GM18526 (cell line): Measurements from ENCODE around the gene GRIK4.

Experiments
- POLR2A ChIP-seq: IDR thresholded peaks from 3 replicates; pipeline ENCODE4 v1.6.1; 2011; ENCODE audit not compliant: insufficient read length; ENCODE audit errors: extremely low read depth

Gene GRIK4

DNA sequence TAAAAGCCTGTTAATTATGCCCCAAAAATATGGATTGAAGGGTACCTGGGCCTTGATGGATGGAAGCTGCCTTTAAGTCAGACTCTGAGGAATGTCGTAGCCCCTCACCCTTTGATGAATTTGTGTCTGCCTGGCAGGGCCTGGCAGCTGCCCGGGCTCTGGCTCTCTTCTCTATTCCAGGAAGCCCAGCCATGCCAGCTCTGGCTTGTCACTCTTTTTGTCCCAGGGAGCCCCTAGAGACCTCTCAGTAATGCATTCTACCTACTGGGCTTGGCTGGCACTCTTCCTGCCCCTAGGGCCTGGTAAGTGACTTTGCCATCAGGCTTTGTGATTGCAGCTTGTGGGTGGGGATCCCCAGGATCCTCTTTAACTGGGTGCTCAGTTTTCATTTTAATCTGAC is 103.8 kb downstream of the GRIK4 start:
- no peak for TF ChIP-seq POLR2A

DNA sequence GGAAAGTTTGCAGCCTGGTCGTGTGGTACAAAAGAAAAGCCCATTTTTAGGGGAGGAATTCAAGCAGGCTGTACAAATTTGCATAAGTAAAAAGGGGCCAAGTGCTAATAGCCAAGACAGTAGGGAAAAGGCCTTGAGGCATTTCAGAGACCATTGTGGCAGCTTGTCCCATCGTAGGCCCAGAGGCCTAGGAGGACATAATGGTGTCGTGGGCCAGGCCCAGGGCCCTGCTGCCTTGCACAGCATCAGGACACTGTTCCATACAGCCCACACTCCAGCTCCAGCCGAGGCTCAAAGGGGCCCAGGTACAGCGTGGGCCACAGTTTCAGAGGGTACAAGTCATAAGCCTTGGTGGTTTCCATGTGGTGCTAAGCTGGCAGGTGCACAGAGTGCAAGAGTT is 106.9 kb downstream of the GRIK4 start:
- TF ChIP-seq POLR2A: no peak

DNA sequence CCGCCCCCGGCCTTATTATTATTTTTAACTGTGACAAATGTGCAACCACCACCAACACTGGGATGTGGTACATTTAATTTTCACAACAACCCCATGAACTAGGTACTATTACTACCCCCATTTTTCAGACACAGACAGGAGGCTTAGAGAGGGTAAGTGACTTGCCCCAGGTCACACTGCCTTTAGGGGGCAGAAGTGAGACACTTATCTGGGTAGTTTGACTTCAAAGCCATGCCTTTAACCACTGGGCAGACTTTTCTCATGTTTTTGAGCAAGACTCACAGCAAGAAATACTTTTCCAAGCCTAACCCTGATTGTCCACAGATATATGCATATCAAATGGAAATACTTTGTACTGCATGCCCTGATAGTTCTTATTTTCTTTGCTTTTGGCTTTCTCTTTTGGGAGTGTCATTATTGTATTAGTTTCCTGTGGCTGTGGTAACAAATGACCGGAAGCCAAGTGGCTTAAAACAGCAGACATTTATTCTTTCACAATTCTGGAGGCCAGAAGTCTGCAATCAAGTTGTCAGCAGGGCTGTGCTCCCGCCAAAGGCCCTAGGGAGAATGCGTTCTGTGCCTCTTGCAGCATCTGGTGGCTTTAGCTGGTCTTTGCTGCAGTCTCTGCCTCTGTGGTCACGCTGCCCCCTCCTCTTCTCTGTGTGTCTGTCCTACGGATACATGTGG is 110.8 kb downstream of the GRIK4 start:
- no peak for TF ChIP-seq POLR2A

DNA sequence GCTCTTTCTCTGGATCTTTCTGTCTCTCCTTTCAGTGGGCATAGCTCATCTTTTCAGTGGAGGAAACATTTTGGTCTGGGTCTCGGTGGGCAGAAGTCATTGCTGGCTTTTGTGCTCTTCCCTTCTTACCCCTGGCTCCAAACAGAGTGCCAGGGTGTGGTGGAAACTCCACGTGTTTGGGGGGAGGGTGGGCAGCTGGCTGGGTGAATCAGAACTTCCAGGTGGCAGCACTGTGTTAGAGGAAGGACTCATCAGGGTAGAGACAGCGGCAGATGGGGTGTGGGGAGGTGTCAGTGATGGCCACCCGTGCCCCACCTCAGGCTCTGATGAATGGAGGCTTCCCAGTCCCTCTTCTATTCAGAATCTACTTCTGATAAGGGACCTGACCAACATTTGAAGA is 114.0 kb downstream of the GRIK4 start:
- no peak for TF ChIP-seq POLR2A

DNA sequence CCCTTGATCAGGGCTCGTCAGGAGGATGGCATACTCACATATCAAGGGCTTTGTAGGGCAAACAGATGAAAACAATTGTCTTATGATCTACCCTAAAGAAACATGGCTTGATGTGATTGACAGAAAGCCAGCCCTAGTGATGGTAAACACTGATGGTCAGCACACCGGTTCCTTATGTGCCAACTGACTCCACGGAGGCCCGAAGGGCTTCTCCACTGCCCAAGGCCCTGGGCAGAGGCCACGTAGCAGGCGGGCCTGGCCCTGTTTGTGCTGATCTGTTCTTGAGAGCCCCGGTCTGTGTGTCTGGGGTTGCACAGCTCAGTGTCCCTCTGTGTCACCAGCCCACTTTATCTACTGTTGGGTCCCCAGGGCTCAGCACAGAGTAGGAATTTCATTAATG is 115.2 kb downstream of the GRIK4 start:
- TF ChIP-seq POLR2A: no peak

DNA sequence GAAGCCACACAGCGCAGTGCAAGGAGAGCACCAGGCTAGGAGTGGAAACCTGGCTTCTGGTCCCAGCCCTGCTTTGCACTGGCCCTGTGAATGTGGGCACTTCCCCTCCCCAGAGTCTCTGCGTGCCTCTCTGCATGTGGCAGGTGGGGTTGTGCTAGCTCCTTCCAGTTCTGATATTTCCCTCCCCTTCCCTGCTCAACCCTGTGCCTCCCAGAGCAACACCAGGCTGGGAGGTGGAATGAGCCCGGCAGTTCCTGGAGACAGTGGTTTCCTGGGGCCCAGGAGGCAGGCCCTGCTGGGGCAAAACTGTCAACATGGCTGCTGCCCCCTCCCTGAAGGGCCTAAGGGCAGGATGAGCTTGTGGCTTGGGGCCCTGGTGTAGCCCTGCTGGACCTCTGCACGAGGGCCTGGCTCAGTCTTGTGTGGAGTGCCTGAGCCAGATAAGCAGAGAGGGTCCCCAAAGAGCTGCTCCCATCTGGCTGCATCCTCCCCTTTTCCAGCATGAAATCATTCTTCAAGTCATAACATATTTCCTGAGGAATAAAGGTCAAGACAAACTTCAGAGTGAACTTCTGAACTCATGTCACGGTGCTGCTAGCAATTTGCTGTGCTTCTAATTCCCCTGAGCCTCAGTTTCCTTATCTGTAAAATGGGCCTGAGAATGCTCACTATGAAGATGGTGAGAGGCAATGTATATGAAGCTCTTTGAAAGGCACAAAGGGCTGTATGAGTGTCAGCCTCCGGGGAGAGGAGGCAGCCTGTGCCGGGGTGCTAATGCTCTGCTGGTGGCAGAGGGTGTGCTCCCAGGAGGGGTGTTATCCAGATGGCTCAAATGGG is 116.0 kb downstream of the GRIK4 start:
- TF ChIP-seq POLR2A: no peak

DNA sequence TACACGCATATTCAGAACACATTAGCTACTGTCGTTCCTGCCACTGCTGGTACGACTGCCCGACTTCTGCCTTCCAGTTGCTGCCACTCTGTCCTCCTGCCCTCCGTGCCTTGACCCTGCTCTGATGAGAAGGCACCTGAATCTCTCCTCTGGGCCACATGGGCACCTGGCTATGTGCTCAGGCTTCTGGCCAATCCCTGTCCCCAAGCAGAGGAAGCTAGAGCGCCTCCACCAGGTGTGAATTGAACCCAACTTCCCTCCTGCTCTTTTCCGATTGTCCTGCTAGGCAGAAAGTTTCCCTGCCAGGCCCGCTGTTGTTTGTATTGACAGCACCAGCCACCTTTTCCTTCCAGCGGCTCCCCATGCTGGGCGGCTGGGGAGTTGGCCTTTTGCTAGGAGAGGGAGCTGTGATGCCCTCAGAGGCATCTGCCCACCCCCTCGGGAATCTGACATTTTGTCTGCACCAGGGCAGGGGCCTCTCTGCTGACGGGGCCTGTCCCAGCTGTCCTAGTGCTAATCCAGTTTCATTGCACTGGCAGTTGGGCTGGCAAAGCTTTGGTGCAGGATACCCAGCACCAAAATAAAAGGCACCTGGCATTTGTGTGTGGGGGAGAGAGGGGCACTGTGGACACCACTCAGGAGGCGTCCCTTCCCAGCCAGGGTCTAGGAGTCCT is 118.0 kb downstream of the GRIK4 start:
- TF ChIP-seq POLR2A: no peak

DNA sequence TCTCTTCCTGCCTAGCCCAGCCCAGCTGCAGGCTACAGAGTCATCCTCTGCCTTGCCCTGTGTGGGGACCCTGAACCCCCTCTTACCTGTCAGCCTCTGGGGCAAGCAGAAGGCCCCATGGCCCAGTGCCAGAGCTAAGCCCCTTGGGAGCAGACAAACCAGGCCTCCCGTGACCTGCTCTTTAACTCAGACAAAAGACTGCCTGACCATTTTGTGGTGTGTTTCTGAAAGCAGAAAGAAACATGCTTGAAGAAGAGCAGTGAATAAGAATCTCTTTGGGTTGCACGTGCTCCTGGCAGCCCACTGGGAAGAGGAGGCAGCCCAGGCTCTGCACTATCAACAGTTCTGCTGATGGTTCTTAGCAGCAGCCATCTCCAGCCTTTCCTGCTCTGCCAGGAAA is 118.6 kb downstream of the GRIK4 start:
- TF ChIP-seq POLR2A: no peak

DNA sequence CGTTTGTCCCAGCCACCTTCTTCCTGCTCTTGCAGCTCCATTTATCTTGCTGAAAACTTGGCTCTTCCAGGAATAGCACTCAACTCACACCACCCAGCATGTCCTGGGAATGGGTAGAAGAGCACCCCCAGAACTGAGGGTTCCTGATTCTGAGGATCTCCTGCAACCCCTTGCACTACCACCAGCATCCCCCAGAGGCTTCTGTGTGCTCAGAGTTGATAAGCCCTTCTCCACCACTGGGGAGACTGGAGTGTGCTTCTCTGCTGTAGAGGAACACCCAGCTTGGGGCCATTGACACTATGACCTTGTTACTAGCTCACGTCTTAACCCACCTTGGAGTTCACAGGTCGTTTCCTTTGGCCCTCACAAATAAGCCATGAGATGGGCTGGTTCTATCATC is 121.0 kb downstream of the GRIK4 start:
- TF ChIP-seq POLR2A: no peak

DNA sequence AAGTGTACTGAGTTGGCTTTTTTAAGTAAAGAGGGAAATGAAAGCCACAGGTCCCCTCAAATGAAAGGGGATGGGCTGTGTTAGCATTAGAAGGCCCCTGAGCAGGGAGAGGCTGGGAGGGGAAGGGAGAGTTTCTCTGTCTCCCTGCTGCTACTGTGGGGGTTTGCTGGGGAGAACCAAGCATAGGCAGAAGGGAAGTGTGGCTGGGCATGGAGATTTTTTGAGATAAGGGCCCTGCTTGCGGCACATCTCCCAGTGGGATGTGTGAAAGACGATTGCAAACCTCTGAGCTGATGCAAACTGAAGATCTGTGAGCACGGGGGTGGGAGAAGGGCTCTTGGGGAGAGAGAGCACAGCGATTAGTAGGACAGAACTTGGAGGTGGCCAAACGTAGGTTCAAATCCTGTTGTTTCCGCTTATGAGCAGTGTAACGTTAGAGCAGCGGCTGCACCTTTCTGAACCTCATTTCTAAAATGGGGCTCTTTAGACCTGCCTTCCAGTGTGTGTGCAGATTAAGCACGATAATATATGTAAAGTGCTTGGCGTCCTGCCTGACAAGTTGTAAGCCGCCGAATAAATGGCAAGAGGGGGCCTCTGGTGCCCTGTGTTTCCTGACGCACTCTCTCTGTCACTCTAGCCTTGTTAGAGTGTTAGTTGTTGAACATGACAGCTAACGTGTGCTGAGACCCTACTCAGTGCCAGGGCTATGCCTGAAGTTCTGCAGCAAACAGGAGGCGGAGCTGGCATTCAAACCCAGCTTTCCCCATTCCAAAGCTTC is 122.3 kb downstream of the GRIK4 start:
- no peak for TF ChIP-seq POLR2A

DNA sequence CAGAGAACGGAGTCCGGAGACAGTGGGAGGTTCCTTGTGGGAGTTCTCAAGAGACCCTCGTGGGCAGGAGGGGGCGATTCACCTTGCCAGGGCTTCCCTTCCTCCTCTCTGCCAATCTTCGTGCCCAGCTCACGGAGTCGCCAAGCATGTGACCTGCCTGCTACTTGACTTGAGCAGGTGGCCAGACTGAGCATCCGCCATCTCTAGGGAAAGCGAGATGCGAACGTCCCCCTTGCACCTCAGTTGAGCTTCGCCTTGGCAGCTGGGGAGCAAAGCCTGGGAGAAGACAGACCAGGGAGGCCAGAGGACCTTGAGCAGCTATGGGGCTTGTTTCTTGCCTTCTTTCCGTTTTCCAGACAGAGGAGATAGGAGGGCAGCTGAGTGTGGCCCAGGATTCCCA is 123.2 kb downstream of the GRIK4 start:
- TF ChIP-seq POLR2A: no peak

DNA sequence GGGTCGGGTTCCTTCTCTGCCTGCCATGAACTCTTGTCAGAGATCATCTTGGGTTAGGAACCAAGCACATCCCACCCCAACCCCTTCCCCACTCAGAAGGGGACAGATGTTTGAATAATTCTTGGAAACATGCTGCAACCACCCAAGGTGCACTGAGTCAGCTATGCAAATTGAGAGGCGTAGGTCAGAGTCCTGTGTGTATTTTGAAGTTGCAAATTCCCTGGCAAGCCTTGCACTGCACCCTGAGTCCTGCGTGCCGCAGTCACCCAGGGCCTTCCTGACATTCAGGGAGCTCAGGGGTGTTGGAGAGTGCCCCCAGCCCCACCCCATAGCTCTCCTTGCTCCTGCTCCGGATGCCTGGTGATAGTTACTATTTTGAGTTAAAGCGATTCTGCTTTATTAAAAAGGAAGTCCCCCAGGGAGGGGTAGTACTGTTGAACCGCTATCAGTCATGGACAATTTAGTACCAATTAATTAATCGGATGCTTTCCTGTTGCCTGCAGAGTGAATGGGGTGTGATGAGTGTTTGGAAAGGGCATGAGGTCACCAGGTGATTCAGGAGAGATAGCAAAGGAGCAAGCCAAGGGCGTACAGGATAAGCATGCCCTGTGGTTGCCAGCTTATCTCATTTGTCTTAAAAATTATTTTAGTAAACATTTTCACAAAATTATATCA is 123.7 kb downstream of the GRIK4 start:
- no peak for TF ChIP-seq POLR2A

DNA sequence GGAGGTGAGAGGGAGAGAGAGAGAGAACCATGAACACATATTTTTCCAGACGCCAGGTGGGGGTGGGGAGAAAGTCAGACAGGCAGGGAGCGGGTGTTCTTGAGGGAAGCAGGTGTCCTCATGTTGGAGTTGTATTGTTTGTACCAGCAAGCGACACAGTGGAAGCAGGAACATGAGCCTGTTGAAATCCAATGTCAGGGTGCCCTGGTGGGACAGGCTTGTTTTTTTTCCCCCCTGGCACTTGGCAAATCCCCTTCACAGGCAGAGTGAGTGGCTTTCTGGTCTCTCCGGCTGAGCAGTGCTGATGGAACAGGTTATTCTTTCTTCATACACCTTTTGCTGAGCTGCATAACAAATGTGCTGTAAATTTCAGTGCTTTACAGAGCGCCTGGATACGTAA is 125.6 kb downstream of the GRIK4 start:
- no peak for TF ChIP-seq POLR2A

DNA sequence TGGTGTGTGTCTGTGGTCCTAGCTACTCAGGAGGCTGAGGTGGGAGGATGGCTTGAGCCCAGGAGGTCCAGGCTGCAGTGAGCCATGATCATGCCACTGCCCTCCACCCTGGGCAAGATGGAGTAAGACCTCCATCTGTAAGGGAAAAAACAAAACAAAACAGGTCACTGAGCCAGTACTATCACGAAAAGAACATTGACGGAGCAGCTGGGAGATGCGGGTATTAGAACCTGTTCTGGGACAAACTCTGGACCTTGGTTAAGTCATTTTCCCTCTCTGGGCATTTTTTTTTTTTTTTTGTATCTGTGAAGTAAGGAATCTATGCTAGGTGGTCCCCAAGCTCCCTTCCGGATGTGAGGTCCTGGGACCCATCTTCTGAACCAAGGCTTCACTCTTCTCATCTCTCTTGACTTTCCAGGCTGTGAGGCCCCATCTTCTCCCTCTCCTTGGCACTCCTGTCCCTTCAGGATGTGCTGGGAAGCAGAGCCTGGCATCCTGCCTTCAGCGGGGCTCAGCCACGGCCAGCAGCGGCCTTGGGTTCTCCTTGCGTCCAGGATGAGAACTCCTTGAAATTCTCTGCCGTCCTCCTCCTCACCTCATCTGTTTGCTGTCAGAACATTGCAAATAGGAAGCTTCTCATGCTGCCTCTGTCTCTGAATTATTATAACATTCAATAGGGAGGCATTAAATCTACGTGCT is 130.8 kb downstream of the GRIK4 start:
- no peak for TF ChIP-seq POLR2A
